ENCODE measurements around the gene NMNAT2. TPM values are rescaled to one million over a fixed set of nuclear protein-coding genes. Genes with fewer than 3 reads are reported as not detected.

The NMNAT2 gene
- total and polyA plus RNA-seq, 2 of the 4 experiments (the other 2 are of a cell fraction): 0.36 to 2.4 TPM

GRCh38 chr1:183255073-183255472 is 163.1 kb downstream of the NMNAT2 start:
- DNase-seq (no peak), ATAC-seq (ENCODE audit: low read depth) (no peak)
- Histone ChIP-seq H3K4me2 (ENCODE audit: low read depth, low read length) (no peak overlapping the region), H3K18ac (ENCODE audit: low read depth, low read length) (no peak overlapping the region), H4K91ac (ENCODE audit: insufficient read depth, low read depth, low read length) (no peak overlapping the region), H3K9ac (ENCODE audit: low read depth, low read length) (no peak overlapping the region), H3K27me3 (ENCODE audit: control insufficient read depth, insufficient read depth, low read length) (peaks cover 2% of the 10 kb centered on the region; the same call in 1 of the 2 replicates), H4K8ac (ENCODE audit: low read depth in 2 of 2, low read length in 2 of 2) (no peak overlapping the region), H4K20me1 (ENCODE audit: insufficient read depth, low read length) (no peaks in the 10 kb centered on the region), H2BK120ac (ENCODE audit: low read depth, low read length) (no peak overlapping the region), H3K9me3 (ENCODE audit: control insufficient read depth, insufficient read depth, low read length) (peaks cover 6% of the 10 kb centered on the region), H2AFZ (replicated peaks; ENCODE audit: low read length, poor library complexity) (no peak overlapping the region), H2BK15ac (ENCODE audit: low read depth, low read length) (no peak overlapping the region), H3K4me1 (ENCODE audit: control insufficient read depth, insufficient read depth, low read length) (no peaks in the 10 kb centered on the region), H3K23ac (ENCODE audit: low read depth, low read length) (no peak overlapping the region), H4K5ac (ENCODE audit: low read depth, low read length) (no peak overlapping the region), H3K4me3 (ENCODE audit: insufficient read depth, low read depth, low read length) (no peak overlapping the region), H3K14ac (replicated peaks; ENCODE audit: low read depth, low read length) (no peak overlapping the region), H3K56ac (ENCODE audit: extremely low read depth, insufficient read depth, low read length) (no peak overlapping the region), H2BK20ac (ENCODE audit: low read depth, low read length) (no peak overlapping the region), H3K79me1 (ENCODE audit: low read depth in 1 of 2, low read length in 2 of 2) (no peaks in the 10 kb centered on the region), H2AK5ac (ENCODE audit: low read depth, low read length) (no peak overlapping the region), H2AK9ac (replicated peaks; ENCODE audit: low read depth, low read length, poor library complexity) (no peak overlapping the region), H3K36me3 (ENCODE audit: control insufficient read depth, insufficient read depth, low read length) (no peaks in the 10 kb centered on the region), H3K4ac (ENCODE audit: low read depth, low read length) (no peak overlapping the region), H2BK5ac (ENCODE audit: low read depth, low read length, poor library complexity, severe bottlenecking) (no peak overlapping the region), H3K9me1 (ENCODE audit: insufficient read depth, low read length) (no peaks in the 10 kb centered on the region; the same call in 1 of the 2 replicates), H3K27ac (ENCODE audit: insufficient read depth, low read length) (no peak overlapping the region)
- ChIA-PET POLR2A (ENCODE audit: unreplicated experiment) (no interaction called here), CTCF (no interaction called here)
- intact Hi-C loops (cut with micrococcal nuclease) (no loop called here), in situ Hi-C loops (cut with MboI; ENCODE audit: low sequenced_read_pairs) (no loop called here), dilution Hi-C loops (cut with HindIII; ENCODE audit: low sequenced_read_pairs, unreplicated experiment) (no loop called here)
- no CpG with 5 or more reads among the region's 1 CpG for WGBS, 2 experiments (ENCODE audit: extremely low coverage in 2 of 2, insufficient read length in 1 of 2)
- TF ChIP-seq BHLHE40 (IDR thresholded peaks at IDR 0.05; ENCODE audit: low read depth, low read length) (no peak), FOS (IDR thresholded peaks at IDR 0.05; ENCODE audit: low read depth, low read length) (no peak), MAZ (IDR thresholded peaks at IDR 0.05; ENCODE audit: borderline replicate concordance, low read depth, low read length) (no peak), MXI1 (IDR thresholded peaks at IDR 0.05; ENCODE audit: borderline replicate concordance, low read depth, low read length) (no peak), CTCF (conservative IDR thresholded peaks at IDR 0.05; ENCODE audit: low read depth, low read length) (no peak), SMC3 (IDR thresholded peaks at IDR 0.05; ENCODE audit: low read depth, low read length) (no peak), USF2 (IDR thresholded peaks at IDR 0.05; ENCODE audit: low read depth, low read length) (no peak), POLR2A (IDR thresholded peaks at IDR 0.05; ENCODE audit: low read depth, low read length) (no peak), CEBPB (IDR thresholded peaks at IDR 0.05; ENCODE audit: low read depth, low read length) (no peak)
- no TSS peak for BruUV-seq (replicated peaks)

All from IMR-90 (cell line).